ENCODE results near the gene FANCI. TPM values are rescaled to one million over a fixed set of nuclear protein-coding genes. Genes with fewer than 3 reads are reported as not detected.

The FANCI gene
- polyA plus RNA-seq, 1 experiment, result 11.5 TPM

DNA sequence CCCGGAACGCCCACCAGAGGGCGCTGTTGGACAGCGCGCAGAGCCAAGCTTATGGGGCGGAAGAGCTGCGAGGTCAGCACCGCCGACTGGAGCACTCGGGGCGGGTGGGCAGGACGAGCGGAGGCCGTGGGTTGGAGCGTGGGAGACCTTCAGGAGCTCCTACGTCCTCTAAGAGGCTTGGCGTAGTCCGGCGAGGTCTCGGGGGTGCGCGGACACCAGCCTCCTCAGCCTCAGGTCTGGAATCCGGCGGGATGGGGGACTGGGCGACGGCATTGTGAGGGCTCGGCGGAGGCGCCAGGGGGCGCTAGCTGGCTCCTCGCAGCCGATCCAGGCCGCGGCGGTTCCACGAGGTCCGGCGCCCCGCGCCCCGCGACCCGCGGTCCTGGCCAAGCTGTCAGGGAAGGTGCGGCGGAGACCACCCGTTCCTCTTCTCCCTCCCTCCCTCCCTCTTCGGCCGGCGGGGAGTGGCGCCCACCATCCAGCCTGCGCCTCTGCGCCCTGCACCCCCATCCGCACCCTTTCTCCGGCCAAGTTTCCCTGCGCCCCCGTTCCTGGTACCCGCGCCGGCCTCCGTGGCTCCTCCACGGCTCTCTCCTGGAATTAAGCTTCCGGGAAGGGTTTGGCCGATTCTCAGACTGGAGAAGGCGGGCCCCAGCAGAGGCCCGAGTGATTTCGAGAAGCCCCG is 115.1 kb downstream of the FANCI start:
- DNase-seq (ENCODE audit: low read depth), result peak; percentile 6
- Histone ChIP-seq H3K4me3 (ENCODE audit: low read depth, low read length) (peak overlapping the region; percentile 45), H3K27me3 (ENCODE audit: control insufficient read depth, insufficient read depth, low read length) (peaks cover 67% of the 10 kb centered on the region), H3K36me3 (ENCODE audit: control insufficient read depth, insufficient read depth, low read length) (no peaks in the 10 kb centered on the region)
- ChIA-PET CTCF (interaction anchor here (0.6 to 7.8 kb wide), 50 partner anchors 8 to 258 kb away, joined by 3 to 164 read pairs (median 7); partner anchors contain the start of gene POLG), POLR2A (interaction anchor here (0.7 kb wide), 1 partner anchor 160 kb away, joined by 3 read pairs; no protein-coding TSS in a partner anchor)
- peak; percentile 91 for TF ChIP-seq CTCF (IDR thresholded peaks at IDR 0.05; ENCODE audit: insufficient read depth, low read depth, low read length)

DNA sequence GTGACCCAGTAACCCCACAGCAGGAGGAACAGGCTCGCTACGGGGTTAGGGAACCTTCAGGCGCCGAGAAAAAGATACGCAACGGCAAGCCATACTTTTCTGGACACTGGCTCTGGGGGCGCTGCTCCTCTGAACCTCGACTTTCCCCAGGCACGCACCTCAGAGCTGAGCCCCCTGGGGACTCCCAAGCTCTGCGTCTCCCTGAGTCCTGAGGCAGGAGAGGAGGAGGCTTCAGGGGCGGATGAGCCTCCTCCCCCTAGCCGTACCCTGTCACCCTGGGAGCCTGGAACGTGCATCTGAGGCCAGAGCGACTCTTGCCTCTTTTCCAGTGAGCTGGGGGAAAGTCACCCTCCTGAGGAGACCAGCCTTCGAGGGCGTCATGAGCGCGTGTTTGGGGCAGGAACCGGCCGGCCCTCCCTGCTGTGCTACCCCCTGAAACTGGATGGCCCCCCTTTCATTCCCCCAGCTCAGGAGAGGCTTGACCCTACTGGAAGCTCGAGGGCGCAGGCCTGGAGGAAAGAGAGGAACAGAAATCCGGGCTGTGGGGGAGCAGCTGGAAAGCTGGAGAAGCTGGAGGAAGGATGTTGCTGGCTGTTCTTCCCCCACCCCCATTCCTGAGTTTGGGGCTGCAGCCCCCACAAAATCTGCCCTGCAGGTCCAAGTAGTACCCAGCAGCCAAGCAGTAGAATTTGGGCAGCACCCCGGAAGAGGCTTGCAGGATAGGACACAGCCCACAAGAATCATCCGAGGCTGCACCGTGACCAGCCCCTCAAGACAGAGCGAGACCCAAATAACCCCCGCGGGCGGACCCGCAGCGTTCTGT is 115.9 kb downstream of the FANCI start:
- Histone ChIP-seq H3K4me3 (ENCODE audit: low read depth, low read length) (no peak overlapping the region), H3K27me3 (ENCODE audit: control insufficient read depth, insufficient read depth, low read length) (peaks cover 70% of the 10 kb centered on the region), H3K36me3 (ENCODE audit: control insufficient read depth, insufficient read depth, low read length) (no peaks in the 10 kb centered on the region)
- POLR2A ChIA-PET, result interaction anchor here (0.7 kb wide), 1 partner anchor 161 kb away, joined by 3 read pairs; no protein-coding TSS in a partner anchor
- CTCF ChIA-PET, result interaction anchor here (1.0 to 7.8 kb wide), 38 partner anchors 11 to 204 kb away, joined by 3 to 164 read pairs (median 10); partner anchors contain the start of gene POLG
- DNase-seq (ENCODE audit: low read depth), result no peak
- no peak for TF ChIP-seq CTCF (IDR thresholded peaks at IDR 0.05; ENCODE audit: insufficient read depth, low read depth, low read length)

GRCh38 chr15:89360294-89360971 is 116.7 kb downstream of the FANCI start:
- peaks cover 74% of the 10 kb centered on the region for H3K27me3 ChIP-seq (ENCODE audit: control insufficient read depth, insufficient read depth, low read length)
- CTCF ChIA-PET, result interaction anchor here (1.8 to 7.8 kb wide), 15 partner anchors 10 to 194 kb away, joined by 5 to 164 read pairs (median 68); partner anchors contain the start of gene POLG
- H3K4me3 ChIP-seq (ENCODE audit: low read depth, low read length), result no peak overlapping the region
- POLR2A ChIA-PET, result no interaction called here
- no peaks in the 10 kb centered on the region for H3K36me3 ChIP-seq (ENCODE audit: control insufficient read depth, insufficient read depth, low read length)
- no peak for DNase-seq (ENCODE audit: low read depth)
- no peak for TF ChIP-seq CTCF (IDR thresholded peaks at IDR 0.05; ENCODE audit: insufficient read depth, low read depth, low read length)

DNA sequence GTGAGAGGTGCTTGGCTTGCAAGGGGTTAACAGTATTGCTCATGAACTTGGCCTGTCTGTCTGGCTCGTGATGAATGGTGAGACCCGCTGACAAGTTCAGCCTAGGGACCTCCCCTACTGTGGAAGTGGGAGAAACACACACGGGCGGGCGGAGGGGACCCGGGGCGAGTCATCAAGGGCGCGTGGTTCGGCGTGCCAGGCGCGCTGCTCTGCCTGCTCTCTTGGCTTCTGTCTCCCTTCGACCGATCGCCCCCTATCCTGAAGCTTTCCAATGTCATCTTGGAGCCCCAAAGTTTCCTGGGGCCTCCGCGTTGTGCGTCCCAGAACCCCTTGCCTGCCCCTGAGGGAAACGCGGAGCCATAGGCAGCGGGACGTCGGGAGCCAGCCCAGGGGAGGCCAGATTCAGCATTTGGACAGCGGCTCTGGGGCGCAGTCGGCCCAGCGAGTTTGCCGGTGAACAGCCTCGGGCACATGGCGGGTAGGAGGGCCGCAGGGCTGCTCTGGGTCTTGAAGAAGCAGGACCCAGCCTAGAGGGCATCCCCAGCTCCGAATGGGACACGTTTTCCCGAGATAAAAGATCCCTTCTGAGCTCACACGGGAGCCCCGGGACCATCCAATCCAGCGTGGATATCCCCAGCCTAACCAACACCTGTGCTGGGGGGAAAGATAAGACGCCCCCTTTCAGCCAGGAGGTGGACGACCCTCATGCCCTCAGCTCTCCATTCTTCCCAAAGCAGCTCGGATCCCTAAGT is 117.8 kb downstream of the FANCI start:
- Histone ChIP-seq H3K27me3 (ENCODE audit: control insufficient read depth, insufficient read depth, low read length) (peaks cover 76% of the 10 kb centered on the region), H3K36me3 (ENCODE audit: control insufficient read depth, insufficient read depth, low read length) (no peaks in the 10 kb centered on the region), H3K4me3 (ENCODE audit: low read depth, low read length) (no peak overlapping the region)
- POLR2A ChIA-PET, result no interaction called here
- no peak for DNase-seq (ENCODE audit: low read depth)
- CTCF ChIA-PET, result interaction anchor here (0.7 to 6.5 kb wide), 6 partner anchors 16 to 111 kb away, joined by 3 to 94 read pairs (median 50); no protein-coding TSS in a partner anchor
- TF ChIP-seq CTCF (IDR thresholded peaks at IDR 0.05; ENCODE audit: insufficient read depth, low read depth, low read length), result no peak

Measured in BJ (cell line).